ENCODE data around the gene SEPTIN5.

DNA sequence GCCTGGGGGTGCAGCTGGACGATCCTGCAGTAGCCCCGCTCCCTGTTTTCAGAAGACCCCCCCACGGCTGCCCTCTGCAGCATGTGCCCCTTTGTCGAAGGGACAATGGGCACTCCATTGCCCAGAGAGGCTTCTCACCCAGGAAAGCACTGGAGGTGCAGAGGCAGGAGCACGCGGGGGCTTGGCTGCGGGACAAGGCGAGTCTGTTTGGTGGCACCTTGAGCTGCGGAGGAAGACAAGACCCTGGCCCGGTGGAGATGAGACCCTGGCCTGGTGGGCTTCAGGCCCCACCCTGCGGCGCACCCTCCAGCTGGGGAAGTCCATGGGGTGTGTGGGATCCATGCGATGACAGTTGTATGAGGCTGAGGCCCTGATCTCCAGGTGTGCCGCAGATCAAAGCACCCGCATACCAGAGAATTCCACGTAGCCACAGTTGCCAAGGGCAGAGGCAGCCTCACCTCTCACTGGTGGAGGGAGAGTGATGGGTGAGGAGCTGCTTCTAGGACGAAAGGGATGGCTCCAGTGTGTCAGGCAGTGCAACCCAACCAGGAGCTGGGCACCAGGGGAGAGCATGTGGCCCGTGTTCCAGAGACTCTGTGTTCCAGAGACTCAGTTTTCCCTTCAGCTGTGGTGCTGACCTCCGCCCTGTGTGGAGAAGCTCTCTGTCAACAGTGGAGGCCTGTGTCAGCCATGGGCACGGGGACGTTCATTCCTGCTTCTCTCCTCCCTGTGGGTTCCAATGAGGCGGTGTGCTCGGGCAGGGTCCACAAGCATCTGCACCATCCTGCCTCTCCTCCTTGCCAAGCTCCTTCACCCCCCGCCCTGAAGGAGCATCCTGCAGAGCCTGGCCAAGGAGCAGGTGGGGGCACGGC, 56.3 kb downstream of the SEPTIN5 start:
- no peak for TF ChIP-seq POLR2A (IDR thresholded peaks at IDR 0.05)
- TF ChIP-seq, protein P1, sequence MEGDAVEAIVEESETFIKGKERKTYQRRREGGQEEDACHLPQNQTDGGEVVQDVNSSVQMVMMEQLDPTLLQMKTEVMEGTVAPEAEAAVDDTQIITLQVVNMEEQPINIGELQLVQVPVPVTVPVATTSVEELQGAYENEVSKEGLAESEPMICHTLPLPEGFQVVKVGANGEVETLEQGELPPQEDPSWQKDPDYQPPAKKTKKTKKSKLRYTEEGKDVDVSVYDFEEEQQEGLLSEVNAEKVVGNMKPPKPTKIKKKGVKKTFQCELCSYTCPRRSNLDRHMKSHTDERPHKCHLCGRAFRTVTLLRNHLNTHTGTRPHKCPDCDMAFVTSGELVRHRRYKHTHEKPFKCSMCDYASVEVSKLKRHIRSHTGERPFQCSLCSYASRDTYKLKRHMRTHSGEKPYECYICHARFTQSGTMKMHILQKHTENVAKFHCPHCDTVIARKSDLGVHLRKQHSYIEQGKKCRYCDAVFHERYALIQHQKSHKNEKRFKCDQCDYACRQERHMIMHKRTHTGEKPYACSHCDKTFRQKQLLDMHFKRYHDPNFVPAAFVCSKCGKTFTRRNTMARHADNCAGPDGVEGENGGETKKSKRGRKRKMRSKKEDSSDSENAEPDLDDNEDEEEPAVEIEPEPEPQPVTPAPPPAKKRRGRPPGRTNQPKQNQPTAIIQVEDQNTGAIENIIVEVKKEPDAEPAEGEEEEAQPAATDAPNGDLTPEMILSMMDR (IDR thresholded peaks at IDR 0.05), result no peak
- TF ChIP-seq EP300 (IDR thresholded peaks at IDR 0.05), result no peak

All from sigmoid colon (tissue), 4 donors.